ENCODE measurements around the gene FRMD4A.
"Not testable (repeated sequence)": the region's sequence is repeated elsewhere in the genome, so short reads cannot be mapped to it uniquely, and the experiment has no call there.

FRMD4A gene

GRCh38 chr10:14235566-14236195 is 95.0 kb downstream of the FRMD4A start:
- DNase-seq: no peak

GRCh38 chr10:14233566-14233965 is 97.2 kb downstream of the FRMD4A start:
- no peak for DNase-seq

GRCh38 chr10:14228798-14229197 is 101.9 kb downstream of the FRMD4A start:
- DNase-seq: not testable (repeated sequence)

- DNase-seq: no peak
These were observed 105.3 kb downstream of the FRMD4A start for GRCh38 chr10:14225379-14225778.

- no peak for DNase-seq
These were observed 110.7 kb downstream of the FRMD4A start for GRCh38 chr10:14220026-14220425.

GRCh38 chr10:14219411-14219810 is 111.3 kb downstream of the FRMD4A start:
- no peak for DNase-seq

GRCh38 chr10:14215641-14216040 is 115.1 kb downstream of the FRMD4A start:
- DNase-seq: no peak

- DNase-seq: not testable (repeated sequence)
These were observed 117.0 kb downstream of the FRMD4A start for GRCh38 chr10:14213703-14214102.

- no peak for DNase-seq
These were observed 119.1 kb downstream of the FRMD4A start for GRCh38 chr10:14211610-14212009.

GRCh38 chr10:14208231-14208630 is 122.5 kb downstream of the FRMD4A start:
- no peak for DNase-seq

- no peak for DNase-seq
These were observed 125.5 kb downstream of the FRMD4A start for GRCh38 chr10:14205233-14205632.

GRCh38 chr10:14200698-14201544 is 129.8 kb downstream of the FRMD4A start:
- no peak for DNase-seq

GRCh38 chr10:14199098-14199497 is 131.6 kb downstream of the FRMD4A start:
- DNase-seq: not testable (repeated sequence)

- DNase-seq: no peak
These were observed 132.6 kb downstream of the FRMD4A start for GRCh38 chr10:14198078-14198477.

GRCh38 chr10:14196113-14196512 is 134.6 kb downstream of the FRMD4A start:
- no peak for DNase-seq

GRCh38 chr10:14195433-14195832 is 135.3 kb downstream of the FRMD4A start:
- DNase-seq: no peak

- DNase-seq: no peak
These were observed 138.0 kb downstream of the FRMD4A start for GRCh38 chr10:14192746-14193145.

- DNase-seq: no peak
These were observed 138.9 kb downstream of the FRMD4A start for GRCh38 chr10:14191871-14192270.

GRCh38 chr10:14191407-14191806 is 139.3 kb downstream of the FRMD4A start:
- DNase-seq: no peak

GRCh38 chr10:14190702-14191101 is 140.0 kb downstream of the FRMD4A start:
- DNase-seq: no peak

GRCh38 chr10:14186245-14186644 is 144.5 kb downstream of the FRMD4A start:
- DNase-seq: no peak

GRCh38 chr10:14185316-14186045 is 145.2 kb downstream of the FRMD4A start:
- no peak for DNase-seq

GRCh38 chr10:14184841-14185315 is 145.8 kb downstream of the FRMD4A start:
- DNase-seq: no peak

- no peak for DNase-seq
These were observed 147.9 kb downstream of the FRMD4A start for GRCh38 chr10:14182781-14183180.

Measured in midbrain (tissue), 1 donor.